H9 (cell line): ENCODE measurements around the gene MRTO4. TPM values are rescaled to one million over a fixed set of nuclear protein-coding genes. Genes with fewer than 3 reads are reported as not detected.

Experiments
- DNase-seq: peaks from one replicate; pipeline ENCODE4 v3.0.0-alpha.2; 2017
- H2AFZ ChIP-seq: one replicate; pipeline ENCODE4 v1.6.1; 2013; ENCODE audit warnings: mild to moderate bottlenecking, low read length, control low read depth, moderate library complexity
- H2AK5ac ChIP-seq: 2 replicates; pipeline ENCODE4 v1.6.1; 2013; ENCODE audit warnings: low read length, control low read depth, mixed read lengths; ENCODE audit not compliant: insufficient read length
- H2BK120ac ChIP-seq: one replicate; pipeline ENCODE4 v1.6.1; 2013; ENCODE audit warnings: low read depth, mild to moderate bottlenecking, low read length, control low read depth, inconsistent platforms; ENCODE audit not compliant: poor library complexity, severe bottlenecking
- H2BK12ac ChIP-seq: 2 replicates; pipeline ENCODE4 v1.6.1; 2013; ENCODE audit warnings: low read length, control low read depth, mixed read lengths, low read depth; ENCODE audit not compliant: insufficient read length
- H2BK15ac ChIP-seq: 2 replicates; pipeline ENCODE4 v1.6.1; 2013; ENCODE audit warnings: low read depth, low read length, control low read depth
- H2BK20ac ChIP-seq: one replicate; pipeline ENCODE4 v1.6.1; 2013; ENCODE audit warnings: low read depth, mild to moderate bottlenecking, low read length, control low read depth, inconsistent platforms; ENCODE audit not compliant: poor library complexity, severe bottlenecking
- H2BK5ac ChIP-seq: 2 replicates; pipeline ENCODE4 v1.6.1; 2013; ENCODE audit warnings: low read length, control low read depth, mixed read lengths; ENCODE audit not compliant: insufficient read length
- H3K14ac ChIP-seq: 2 replicates; pipeline ENCODE4 v1.6.1; 2013; ENCODE audit warnings: low read length, control low read depth; ENCODE audit not compliant: insufficient read depth
- H3K18ac ChIP-seq: 2 replicates; pipeline ENCODE4 v1.6.1; 2013; ENCODE audit warnings: low read depth, mild to moderate bottlenecking, mixed read lengths, low read length, control low read depth; ENCODE audit not compliant: insufficient read length
- H3K23ac ChIP-seq: 2 replicates; pipeline ENCODE4 v1.6.1; 2013; ENCODE audit warnings: low read length, control low read depth, mixed read lengths, low read depth; ENCODE audit not compliant: insufficient read length
- H3K23me2 ChIP-seq: 2 replicates; pipeline ENCODE4 v1.6.1; 2013; ENCODE audit warnings: low read depth, mild to moderate bottlenecking, mixed read lengths, low read length, control low read depth; ENCODE audit not compliant: insufficient read length, poor library complexity, severe bottlenecking
- H3K27ac ChIP-seq: 2 replicates; pipeline ENCODE4 v1.5.1; 2013; ENCODE audit warnings: low read length, control low read depth, mixed read lengths, low read depth; ENCODE audit not compliant: insufficient read length
- H3K27me3 ChIP-seq: 2 replicates; pipeline ENCODE4 v1.6.1; 2013; ENCODE audit warnings: low read length, control low read depth, inconsistent platforms; ENCODE audit not compliant: insufficient read depth
- H3K4ac ChIP-seq: 2 replicates; pipeline ENCODE4 v1.6.1; 2013; ENCODE audit warnings: low read depth, mild to moderate bottlenecking, control low read depth, inconsistent platforms, low read length, moderate library complexity
- H3K4me1 ChIP-seq: 2 replicates; pipeline ENCODE4 v1.6.1; 2013; ENCODE audit warnings: low read length, control low read depth, inconsistent platforms; ENCODE audit not compliant: insufficient read depth
- H3K4me2 ChIP-seq: 2 replicates; pipeline ENCODE4 v1.6.1; 2013; ENCODE audit warnings: low read length, control low read depth, mixed read lengths; ENCODE audit not compliant: insufficient read length, insufficient read depth
- H3K56ac ChIP-seq: 2 replicates; pipeline ENCODE4 v1.6.1; 2013; ENCODE audit warnings: low read depth, mild to moderate bottlenecking, mixed read lengths, low read length, control low read depth; ENCODE audit not compliant: insufficient read length
- H3K79me1 ChIP-seq: 2 replicates; pipeline ENCODE4 v1.6.1; 2013; ENCODE audit warnings: low read depth, mild to moderate bottlenecking, moderate library complexity, low read length, control low read depth, inconsistent platforms; ENCODE audit not compliant: insufficient read depth, poor library complexity, severe bottlenecking
- H3K79me2 ChIP-seq: 2 replicates; pipeline ENCODE4 v1.6.1; 2013; ENCODE audit warnings: low read length, control low read depth, inconsistent platforms; ENCODE audit not compliant: insufficient read depth
- H3K9ac ChIP-seq: 2 replicates; pipeline ENCODE4 v1.6.1; 2013; ENCODE audit warnings: low read length, control low read depth, mixed read lengths; ENCODE audit not compliant: insufficient read length; ENCODE audit errors: extremely low read depth
- H3K9me3 ChIP-seq: one replicate; pipeline ENCODE4 v1.6.1; 2013; ENCODE audit warnings: low read depth, low read length, inconsistent platforms; ENCODE audit not compliant: control insufficient read depth
- H3T11ph ChIP-seq: one replicate; pipeline ENCODE4 v1.6.1; 2013; ENCODE audit warnings: mild to moderate bottlenecking, low read length, control low read depth, inconsistent platforms
- H4K20me1 ChIP-seq: one replicate; pipeline ENCODE4 v1.6.1; 2013; ENCODE audit not compliant: control insufficient read depth, insufficient read length, insufficient read depth
- H4K5ac ChIP-seq: 2 replicates; pipeline ENCODE4 v1.6.1; 2013; ENCODE audit warnings: low read depth, mild to moderate bottlenecking, mixed read lengths, low read length, control low read depth; ENCODE audit not compliant: insufficient read length
- H4K8ac ChIP-seq: replicated peaks from 2 replicates; pipeline ENCODE4 v1.6.1; 2013; ENCODE audit warnings: low read length, control low read depth, mixed read lengths, low read depth; ENCODE audit not compliant: insufficient read length
- H4K91ac ChIP-seq: 2 replicates; pipeline ENCODE4 v1.6.1; 2013; ENCODE audit warnings: low read depth, mild to moderate bottlenecking, moderate library complexity, mixed read lengths, low read length, control low read depth; ENCODE audit not compliant: insufficient read length
- H3K27ac Mint-ChIP-seq, 3 experiments: 2 replicates in 2 of 3; 3 replicates in 1 of 3; pipeline ENCODE4 v1.8.0; 2020 to 2021; ENCODE audit warnings: mixed read lengths in 3 of 3, mild to moderate bottlenecking in 1 of 3, moderate library complexity in 1 of 3
- H3K27me3 Mint-ChIP-seq: 2 replicates; pipeline ENCODE4 v1.8.0; 2021; ENCODE audit warnings: low read depth, mild to moderate bottlenecking, moderate library complexity, mixed read lengths
- H3K36me3 Mint-ChIP-seq, 3 experiments: 2 replicates in 2 of 3; 3 replicates in 1 of 3; pipeline ENCODE4 v1.8.0; 2020 to 2021; ENCODE audit warnings: low read depth in 3 of 3, mixed read lengths in 3 of 3; ENCODE audit not compliant: insufficient read depth in 1 of 3
- H3K4me1 Mint-ChIP-seq, 2 experiments: 2 replicates each; pipeline ENCODE4 v1.8.0; 2020; ENCODE audit warnings: mixed read lengths in 2 of 2
- H3K4me3 Mint-ChIP-seq, 2 experiments: 2 replicates in 1 of 2; 3 replicates in 1 of 2; pipeline ENCODE4 v1.8.0; 2020 to 2021; ENCODE audit warnings: mild to moderate bottlenecking in 2 of 2, mixed read lengths in 2 of 2, moderate library complexity in 1 of 2
- H3K9me3 Mint-ChIP-seq, 2 experiments: 2 replicates in 1 of 2; 3 replicates in 1 of 2; pipeline ENCODE4 v1.8.0; 2020; ENCODE audit warnings: mild to moderate bottlenecking in 2 of 2, mixed read lengths in 2 of 2, moderate library complexity in 1 of 2
- CTCF ChIP-seq: fragments of 200-600 bp; sonication (generic); conservative IDR thresholded peaks from 3 replicates; pipeline ENCODE4 v1.8.0; 2021; ENCODE audit warnings: antibody characterized with exemption, mild to moderate bottlenecking
- WGBS: extraction: QIAGEN DNeasy Blood & Tissue Kit; methylation state at CpG from one replicate; pipeline ENCODE4 v1.1.7; 2013; ENCODE audit warnings: missing lambda C conversion rate, low lambda C conversion rate, mixed read lengths; ENCODE audit not compliant: insufficient read length; ENCODE audit errors: extremely low coverage; 5-methylcytosine and 5-hydroxymethylcytosine counted together
- total RNA-seq: library from RNA; stranded (reverse); gene quantifications from 2 replicates; pipeline ENCODE4 v1.2.1, GENCODE V29; 2021

The MRTO4 gene
- total RNA-seq, 1 experiment from 2014 or later = 78.3 TPM

GRCh38 chr1:19220080-19220846 is 31.3 kb upstream of the MRTO4 start:
- Mint-ChIP-seq H3K27ac (0 out of 7 replicates have a peak overlapping the region, but pooled peaks of 1 of the 3 experiments have one; percentile 20), H3K4me1 (no peaks in the 10 kb centered on the region), H3K27me3 (no peaks in the 10 kb centered on the region), H3K9me3 (no peaks in the 10 kb centered on the region), H3K4me3 (no peak overlapping the region), H3K36me3 (peaks cover 29 to 84% (median 70%) of the 10 kb centered on the region in 3 experiments; a peak in 6 of 7 replicates)
- Histone ChIP-seq H3K23me2 (no peaks in the 10 kb centered on the region), H2BK20ac (no peak overlapping the region), H3K27me3 (no peaks in the 10 kb centered on the region), H3K4me1 (no peaks in the 10 kb centered on the region), H3K23ac (no peak overlapping the region), H2BK120ac (no peak overlapping the region), H3K9ac (no peak overlapping the region), H4K5ac (no peak overlapping the region), H4K20me1 (no peaks in the 10 kb centered on the region), H3K9me3 (no peaks in the 10 kb centered on the region), H2BK12ac (no peak overlapping the region), H3K18ac (no peak overlapping the region), H4K91ac (no peak overlapping the region), H2AK5ac (no peak overlapping the region), H4K8ac (no peak overlapping the region), H3T11ph (no peak overlapping the region), H3K4me2 (no peak overlapping the region), H3K79me1 (no peaks in the 10 kb centered on the region), H3K14ac (no peak overlapping the region), H3K56ac (no peak overlapping the region), H2AFZ (no peak overlapping the region), H3K27ac (no peak overlapping the region), H2BK15ac (no peak overlapping the region), H3K4ac (no peak overlapping the region), H3K79me2 (no peaks in the 10 kb centered on the region), H2BK5ac (no peak overlapping the region)
- DNase-seq = no peak
- WGBS = no CpG with 5 or more reads among the region's 8 CpGs
- no peak for TF ChIP-seq CTCF
